Testis (tissue), 2 donors: ENCODE results near the gene GAK.

ENCODE experiments used
- CTCF ChIP-seq, 3 experiments: fragments of 450-650 bp in 2 of 3; fragments of 200-600 bp in 1 of 3; sonication (generic) in 1 of 3; IDR thresholded peaks; one replicate each; pipeline ENCODE4 v1.5.1; 2016 to 2019; ENCODE audit warnings: antibody characterized with exemption in 3 of 3, mild to moderate bottlenecking in 2 of 3, moderate library complexity in 1 of 3
- POLR2A ChIP-seq: fragments of 450-650 bp; IDR thresholded peaks from one replicate; pipeline ENCODE4 v1.6.1; 2017; ENCODE audit warnings: antibody characterized with exemption, mild to moderate bottlenecking, moderate library complexity

DNA sequence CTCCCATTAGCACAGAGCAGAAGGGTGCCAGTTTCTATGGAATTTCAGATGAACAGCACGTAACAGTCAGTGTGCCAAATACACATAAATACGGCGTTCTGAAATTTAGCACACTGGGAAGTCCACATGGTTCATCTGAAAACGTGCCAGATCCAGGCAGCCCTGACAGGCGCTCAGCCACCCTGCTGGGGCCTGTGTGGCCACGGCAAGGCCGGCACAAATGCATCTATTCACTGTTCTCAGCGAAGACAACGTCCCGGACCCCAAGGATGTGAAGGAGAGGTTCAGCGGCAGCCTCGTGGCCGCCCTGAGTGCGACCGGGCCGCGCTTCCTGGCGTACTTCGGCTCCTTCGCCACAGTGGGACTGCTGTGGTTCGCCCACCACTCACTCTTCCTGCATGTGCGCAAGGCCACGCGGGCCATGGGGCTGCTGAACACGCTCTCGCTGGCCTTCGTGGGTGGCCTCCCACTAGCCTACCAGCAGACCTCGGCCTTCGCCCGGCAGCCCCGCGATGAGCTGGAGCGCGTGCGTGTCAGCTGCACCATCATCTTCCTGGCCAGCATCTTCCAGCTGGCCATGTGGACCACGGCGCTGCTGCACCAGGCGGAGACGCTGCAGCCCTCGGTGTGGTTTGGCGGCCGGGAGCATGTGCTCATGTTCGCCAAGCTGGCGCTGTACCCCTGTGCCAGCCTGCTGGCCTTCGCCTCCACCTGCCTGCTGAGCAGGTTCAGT, 25.6 kb upstream of the GAK start:
- TF ChIP-seq POLR2A (no peak), CTCF (IDR thresholded peaks at IDR 0.05) (no peak)
